GM21717 (cell line): ENCODE measurements around the gene CDH23.

ENCODE experiments used
- ATAC-seq: cut with Tn5 transposase; IDR thresholded peaks from one replicate; pipeline ENCODE4 v1.9.1; 2021; ENCODE audit warnings: mild to moderate bottlenecking, moderate library complexity; ENCODE audit not compliant: unreplicated experiment

The CDH23 gene

GRCh38 chr10:71836596-71836974 is 439.9 kb downstream of the CDH23 start:
- peak; percentile 20 for ATAC-seq

GRCh38 chr10:71837098-71837827 is 440.5 kb downstream of the CDH23 start:
- no peak for ATAC-seq

- ATAC-seq = no peak
Observed at GRCh38 chr10:71838264-71839211, 441.8 kb downstream of the CDH23 start.

- ATAC-seq = no peak
Observed at GRCh38 chr10:71840177-71840957, 443.6 kb downstream of the CDH23 start.

GRCh38 chr10:71840958-71841335 is 444.2 kb downstream of the CDH23 start:
- ATAC-seq = no peak

DNA sequence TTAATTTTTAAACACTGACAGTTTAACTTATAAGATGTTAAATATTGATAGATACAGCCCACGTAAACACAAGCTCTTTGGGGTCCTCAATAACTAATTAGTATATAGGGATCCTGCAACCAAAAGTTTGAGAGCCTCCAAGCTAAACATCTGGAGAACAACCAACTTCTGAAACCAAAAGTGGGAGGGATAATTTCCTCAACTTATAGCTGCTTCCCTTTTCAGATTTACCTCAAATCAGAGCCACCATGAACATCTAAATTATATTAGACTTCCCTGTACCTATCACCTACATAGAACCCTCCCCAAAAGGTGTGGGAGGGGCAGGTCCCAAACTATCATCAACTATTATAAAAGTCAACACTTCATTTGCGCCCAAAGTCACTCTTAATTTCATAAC is 445.7 kb downstream of the CDH23 start:
- no peak for ATAC-seq

GRCh38 chr10:71842856-71843686 is 446.4 kb downstream of the CDH23 start:
- ATAC-seq = no peak

DNA sequence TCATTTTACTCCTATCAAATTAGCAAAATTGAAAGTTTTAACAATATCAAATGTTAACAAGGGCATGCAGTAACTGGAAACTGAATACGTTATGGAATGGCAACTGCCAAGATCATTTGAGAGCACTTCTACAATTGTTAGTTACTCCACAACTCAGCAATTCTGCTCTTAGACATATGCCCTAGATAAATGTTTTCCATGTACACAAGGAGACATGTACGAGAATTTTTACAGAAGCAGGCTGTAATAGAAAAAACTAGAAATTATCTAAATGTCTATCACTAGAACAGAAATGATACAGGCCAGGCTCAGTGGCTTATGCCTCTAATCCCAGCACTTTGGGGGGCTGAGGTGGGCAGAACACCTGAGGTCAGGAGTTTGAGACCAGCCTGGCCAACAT is 447.4 kb downstream of the CDH23 start:
- ATAC-seq = no peak

DNA sequence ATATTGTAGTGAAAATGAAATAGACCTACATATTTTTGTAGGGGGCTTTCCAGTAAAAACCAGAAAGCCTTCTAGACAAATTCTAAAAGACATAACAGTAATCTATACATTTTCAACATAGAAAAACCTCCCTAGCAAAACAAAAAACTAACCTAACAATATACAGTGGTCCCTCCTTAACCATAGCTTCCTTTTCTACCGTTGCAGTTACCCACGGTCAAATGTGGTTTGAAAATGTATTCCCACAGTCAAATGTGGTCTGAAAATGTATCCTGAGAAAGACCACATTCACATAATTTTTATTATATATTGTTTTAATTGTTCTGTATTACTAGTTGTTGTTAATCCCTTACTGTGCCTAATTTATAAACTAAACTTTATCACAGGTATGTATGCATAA is 448.0 kb downstream of the CDH23 start:
- no peak for ATAC-seq

GRCh38 chr10:71845410-71846405 is 449.0 kb downstream of the CDH23 start:
- ATAC-seq = no peak

- ATAC-seq = no peak
Observed at GRCh38 chr10:71846816-71847215, 450.1 kb downstream of the CDH23 start.

GRCh38 chr10:71847418-71847817 is 450.7 kb downstream of the CDH23 start:
- no peak for ATAC-seq

GRCh38 chr10:71848325-71849275 is 451.9 kb downstream of the CDH23 start:
- ATAC-seq = no peak

GRCh38 chr10:71849461-71849908 is 452.8 kb downstream of the CDH23 start:
- no peak for ATAC-seq

GRCh38 chr10:71850021-71850742 is 453.5 kb downstream of the CDH23 start:
- no peak for ATAC-seq

- ATAC-seq = peak; percentile 83
Observed at GRCh38 chr10:71850743-71851464, 454.2 kb downstream of the CDH23 start, which contains the start of gene PSAP. Gene PSAP (minus strand): TSS chr10:71851251. CDS start chr10:71851221, 30 bp downstream.
